K562 (cell line): ENCODE results near the gene PHF1. TPM values are rescaled to one million over a fixed set of nuclear protein-coding genes. Genes with fewer than 3 reads are reported as not detected.

ENCODE experiments used
- BRD4 ChIP-seq: fragments of 200-600 bp; sonication (generic); IDR thresholded peaks from 2 replicates; pipeline ENCODE4 v1.6.1; 2017; ENCODE audit warnings: inconsistent platforms
- FOXK1 ChIP-seq: sonication (generic); formaldehyde crosslinking; IDR thresholded peaks from 2 replicates; pipeline ENCODE4 v1.8.0; 2022; ENCODE audit warnings: missing genetic modification reagents, mild to moderate bottlenecking, borderline replicate concordance
- HMGN3 ChIP-seq: IDR thresholded peaks from 2 replicates; pipeline ENCODE4 v1.6.1; 2011; ENCODE audit warnings: borderline replicate concordance, low read depth, mild to moderate bottlenecking, mixed read lengths, low read length; ENCODE audit not compliant: insufficient read length; ENCODE audit errors: extremely low read depth
- ILK ChIP-seq: fragments of 450-650 bp; IDR thresholded peaks from 2 replicates; pipeline ENCODE4 v1.6.1; 2016; ENCODE audit warnings: missing genetic modification characterization, low read depth, mild to moderate bottlenecking, missing compliant biosample characterization, moderate library complexity, borderline replicate concordance
- LARP7 ChIP-seq: fragments of 450-650 bp; IDR thresholded peaks from 2 replicates; pipeline ENCODE4 v1.6.1; 2016
- MCM3 ChIP-seq: fragments of 450-650 bp; IDR thresholded peaks from 2 replicates; pipeline ENCODE4 v1.6.1; 2016
- POLR3G ChIP-seq: IDR thresholded peaks from 2 replicates; pipeline ENCODE4 v1.6.1; 2011; ENCODE audit not compliant: insufficient read length, insufficient replicate concordance; ENCODE audit errors: extremely low read depth
- RAD21 ChIP-seq, 2 experiments: fragments of 250-450 bp in 1 of 2; fragments of 450-650 bp in 1 of 2; sonication (Bioruptor Pico) in 1 of 2; formaldehyde crosslinking in 1 of 2; IDR thresholded peaks in 1 of 2; conservative IDR thresholded peaks in 1 of 2; 2 replicates each; pipeline versions ENCODE4 v1.4.0 to v1.8.0; 2020 to 2022; ENCODE audit warnings: mild to moderate bottlenecking in 2 of 2, moderate library complexity in 1 of 2
- RBM39 ChIP-seq: fragments of 200-400 bp; formaldehyde crosslinking; optimal IDR thresholded peaks from 2 replicates; pipeline ENCODE3; 2018; ENCODE audit warnings: low read depth, low read length
- TRIM28 ChIP-seq: fragments of 450-650 bp; IDR thresholded peaks from 2 replicates; pipeline ENCODE4 v1.6.1; 2017
- TSC22D4 ChIP-seq: fragments of 450-650 bp; IDR thresholded peaks from 2 replicates; pipeline ENCODE4 v1.6.1; 2016; ENCODE audit warnings: missing genetic modification characterization, missing biosample characterization, control low read depth
- XRCC5 ChIP-seq: fragments of 200-400 bp; formaldehyde crosslinking; IDR thresholded peaks from 2 replicates; pipeline ENCODE4 v1.6.1; 2017; ENCODE audit warnings: low read depth, mild to moderate bottlenecking, low read length
- ZFP1 ChIP-seq: fragments of 450-650 bp; formaldehyde crosslinking; IDR thresholded peaks from 2 replicates; pipeline ENCODE4 v1.4.0; 2020; ENCODE audit warnings: mild to moderate bottlenecking, mixed read lengths
- ZFP30 ChIP-seq: fragments of 250-450 bp; sonication (Bioruptor Pico); IDR thresholded peaks from 2 replicates; pipeline ENCODE4 v1.8.0; 2022; ENCODE audit warnings: moderate library complexity, mild to moderate bottlenecking, inconsistent platforms, borderline replicate concordance
- ZNF121 ChIP-seq: sonication (generic); formaldehyde crosslinking; conservative IDR thresholded peaks from 2 replicates; pipeline ENCODE4 v1.8.0; 2022; ENCODE audit warnings: missing genetic modification reagents
- ZNF175 ChIP-seq: fragments of 200-800 bp; sonication (Bioruptor generic); IDR thresholded peaks from 2 replicates; pipeline ENCODE4 v1.6.1; 2016; ENCODE audit warnings: low read depth, mild to moderate bottlenecking, missing genetic modification characterization, missing compliant biosample characterization
- ZNF699 ChIP-seq: fragments of 250-450 bp; sonication (Bioruptor Pico); IDR thresholded peaks from 2 replicates; pipeline ENCODE4 v1.8.0; 2021; ENCODE audit warnings: mild to moderate bottlenecking, moderate library complexity; ENCODE audit not compliant: insufficient replicate concordance
- ZNF77 ChIP-seq: fragments of 250-450 bp; sonication (Bioruptor Pico); IDR thresholded peaks from 2 replicates; pipeline ENCODE4 v1.5.0; 2020
- polyA plus RNA-seq, 8 experiments: library from polyadenylated mRNA; depleted of rRNA in 4 of 8; stranded (reverse) in 5 of 8; unstranded in 3 of 8; fragments of >200 nt; fragmentation: Nextera tagmentation in 2 of 8; fragmentation: Illumina TruSeq in 1 of 8; extraction: Ambion mirVana in 2 of 8; extraction: Trizol in 1 of 8; gene quantifications; 2 replicates each; pipeline versions ENCODE4 v1.2.1 to v1.2.3, GENCODE V29; 2011 to 2014; ENCODE audit warnings: inconsistent platforms in 1 of 8, missing spikeins in 1 of 8
- total RNA-seq, 7 experiments: library from RNA; depleted of rRNA in 6 of 7; stranded (reverse); fragments of >200 nt in 6 of 7; fragmentation: Illumina TruSeq in 2 of 7; extraction: Trizol in 2 of 7; gene quantifications; 2 replicates each; pipeline versions ENCODE4 v1.2.1 to v1.2.3, GENCODE V29; 2011 to 2021; ENCODE audit warnings: low replicate concordance in 1 of 7
- TF ChIP-seq, protein P1 (sequence below): fragments of 250-450 bp; sonication (Bioruptor Pico); IDR thresholded peaks from 2 replicates; pipeline ENCODE4 v1.9.0; 2021; ENCODE audit warnings: mild to moderate bottlenecking
- TF ChIP-seq, protein P2 (sequence below): fragments of 250-450 bp; sonication (Bioruptor Pico); IDR thresholded peaks from 2 replicates; pipeline ENCODE4 v1.5.0; 2021
- TF ChIP-seq, protein P3 (sequence below): sonication (generic); formaldehyde crosslinking; IDR thresholded peaks from 2 replicates; pipeline ENCODE4 v1.4.0; 2020; ENCODE audit warnings: mild to moderate bottlenecking, missing genetic modification reagents
- TF ChIP-seq, protein P4 (sequence below): sonication (generic); formaldehyde crosslinking; IDR thresholded peaks from 2 replicates; pipeline ENCODE4 v1.9.0; 2022; ENCODE audit warnings: mild to moderate bottlenecking, missing genetic modification reagents
- TF ChIP-seq, protein P5 (sequence below): fragments of 450-650 bp; formaldehyde crosslinking; IDR thresholded peaks from 2 replicates; pipeline ENCODE4 v1.4.0; 2020; ENCODE audit warnings: mild to moderate bottlenecking

Gene PHF1
- total and polyA plus RNA-seq, 9 of the 15 experiments (the other 6 are each of a cell fraction or from before 2014, with no cell fraction given): 3.7 to 64.2 (median 33.7) TPM

DNA sequence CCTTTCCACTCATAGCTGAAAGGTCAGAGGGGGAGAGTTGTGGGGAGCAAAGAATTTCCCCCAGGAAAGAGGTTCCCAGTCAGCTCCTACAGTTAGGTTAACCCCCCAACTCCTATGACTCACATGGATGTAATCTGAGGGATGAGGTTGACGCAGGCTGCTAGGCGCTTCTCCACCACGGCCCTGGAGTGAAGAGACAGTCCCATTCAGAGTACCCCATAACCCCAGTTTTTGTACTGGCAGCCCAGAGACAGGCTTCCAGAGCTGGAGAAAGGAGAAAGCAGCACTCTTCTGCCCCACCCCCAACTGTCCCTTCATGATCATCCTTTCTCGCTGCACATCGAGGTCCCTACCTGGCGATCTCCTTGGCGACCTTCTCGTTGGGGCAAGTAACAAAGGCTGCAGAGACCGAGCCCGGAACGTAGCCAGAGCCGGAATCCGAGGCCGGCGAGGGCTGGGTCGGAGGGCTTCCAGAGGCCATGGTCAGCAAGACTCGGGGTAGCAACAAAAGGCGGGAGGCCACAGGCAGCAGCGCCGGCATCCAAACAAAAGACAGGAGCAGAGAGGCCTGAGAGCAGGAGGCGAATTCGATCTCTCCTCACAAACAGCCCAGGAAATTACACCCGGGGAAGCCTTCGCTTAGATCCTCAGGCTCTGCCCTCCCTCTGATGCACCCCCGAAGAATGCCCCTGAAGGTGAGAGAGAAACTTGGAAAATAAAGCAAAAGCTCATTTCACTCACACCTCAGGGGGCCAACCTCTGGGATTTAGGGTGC, 6.5 kb downstream of the PHF1 start (continued):
- TF ChIP-seq XRCC5: no peak
- TF ChIP-seq, protein P1, sequence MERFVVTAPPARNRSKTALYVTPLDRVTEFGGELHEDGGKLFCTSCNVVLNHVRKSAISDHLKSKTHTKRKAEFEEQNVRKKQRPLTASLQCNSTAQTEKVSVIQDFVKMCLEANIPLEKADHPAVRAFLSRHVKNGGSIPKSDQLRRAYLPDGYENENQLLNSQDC (CRISPR knock-in tag): no peak
- TF ChIP-seq ZNF77 (CRISPR knock-in tag): no peak
- no peak for TF ChIP-seq RAD21 (CRISPR knock-in tag; conservative IDR thresholded peaks at IDR 0.05 in 1 of 2, IDR thresholded peaks at IDR 0.05 in 1 of 2)
- no peak for TF ChIP-seq ZNF175 (CRISPR knock-in tag)
- no peak for TF ChIP-seq LARP7
- TF ChIP-seq FOXK1 (CRISPR knock-in tag): no peak
- TF ChIP-seq MCM3: no peak
- TF ChIP-seq TRIM28: no peak
- TF ChIP-seq HMGN3: no peak
- TF ChIP-seq, protein P2, sequence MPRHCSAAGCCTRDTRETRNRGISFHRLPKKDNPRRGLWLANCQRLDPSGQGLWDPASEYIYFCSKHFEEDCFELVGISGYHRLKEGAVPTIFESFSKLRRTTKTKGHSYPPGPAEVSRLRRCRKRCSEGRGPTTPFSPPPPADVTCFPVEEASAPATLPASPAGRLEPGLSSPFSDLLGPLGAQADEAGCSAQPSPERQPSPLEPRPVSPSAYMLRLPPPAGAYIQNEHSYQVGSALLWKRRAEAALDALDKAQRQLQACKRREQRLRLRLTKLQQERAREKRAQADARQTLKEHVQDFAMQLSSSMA: no peak
- no peak for TF ChIP-seq ZFP30 (CRISPR knock-in tag)
- no peak; the same call in 1 of the 2 replicates for TF ChIP-seq BRD4
- no peak for TF ChIP-seq ZNF699 (CRISPR knock-in tag)
- TF ChIP-seq, protein P3, sequence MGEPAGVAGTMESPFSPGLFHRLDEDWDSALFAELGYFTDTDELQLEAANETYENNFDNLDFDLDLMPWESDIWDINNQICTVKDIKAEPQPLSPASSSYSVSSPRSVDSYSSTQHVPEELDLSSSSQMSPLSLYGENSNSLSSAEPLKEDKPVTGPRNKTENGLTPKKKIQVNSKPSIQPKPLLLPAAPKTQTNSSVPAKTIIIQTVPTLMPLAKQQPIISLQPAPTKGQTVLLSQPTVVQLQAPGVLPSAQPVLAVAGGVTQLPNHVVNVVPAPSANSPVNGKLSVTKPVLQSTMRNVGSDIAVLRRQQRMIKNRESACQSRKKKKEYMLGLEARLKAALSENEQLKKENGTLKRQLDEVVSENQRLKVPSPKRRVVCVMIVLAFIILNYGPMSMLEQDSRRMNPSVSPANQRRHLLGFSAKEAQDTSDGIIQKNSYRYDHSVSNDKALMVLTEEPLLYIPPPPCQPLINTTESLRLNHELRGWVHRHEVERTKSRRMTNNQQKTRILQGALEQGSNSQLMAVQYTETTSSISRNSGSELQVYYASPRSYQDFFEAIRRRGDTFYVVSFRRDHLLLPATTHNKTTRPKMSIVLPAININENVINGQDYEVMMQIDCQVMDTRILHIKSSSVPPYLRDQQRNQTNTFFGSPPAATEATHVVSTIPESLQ: no peak
- TF ChIP-seq POLR3G: no peak
- TF ChIP-seq, protein P4, sequence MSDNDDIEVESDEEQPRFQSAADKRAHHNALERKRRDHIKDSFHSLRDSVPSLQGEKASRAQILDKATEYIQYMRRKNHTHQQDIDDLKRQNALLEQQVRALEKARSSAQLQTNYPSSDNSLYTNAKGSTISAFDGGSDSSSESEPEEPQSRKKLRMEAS: no peak
- no peak for TF ChIP-seq RBM39
- TF ChIP-seq, protein P5, sequence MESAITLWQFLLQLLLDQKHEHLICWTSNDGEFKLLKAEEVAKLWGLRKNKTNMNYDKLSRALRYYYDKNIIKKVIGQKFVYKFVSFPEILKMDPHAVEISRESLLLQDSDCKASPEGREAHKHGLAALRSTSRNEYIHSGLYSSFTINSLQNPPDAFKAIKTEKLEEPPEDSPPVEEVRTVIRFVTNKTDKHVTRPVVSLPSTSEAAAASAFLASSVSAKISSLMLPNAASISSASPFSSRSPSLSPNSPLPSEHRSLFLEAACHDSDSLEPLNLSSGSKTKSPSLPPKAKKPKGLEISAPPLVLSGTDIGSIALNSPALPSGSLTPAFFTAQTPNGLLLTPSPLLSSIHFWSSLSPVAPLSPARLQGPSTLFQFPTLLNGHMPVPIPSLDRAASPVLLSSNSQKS: no peak
- TF ChIP-seq ILK: no peak
- no peak for TF ChIP-seq ZFP1
- no peak for TF ChIP-seq ZNF121 (CRISPR knock-in tag)
- no peak for TF ChIP-seq TSC22D4 (tag)
